ENCODE measurements around the gene CKAP2L. TPM values are rescaled to one million over a fixed set of nuclear protein-coding genes. Genes with fewer than 3 reads are reported as not detected.

CKAP2L gene
- total and polyA plus RNA-seq, 7 donors: under 0.01 to 3.0 (median 0.54) TPM; not detected in 2

GRCh38 chr2:112750560-112750843 lies 13.9 kb downstream of the CKAP2L start:
- Histone ChIP-seq H3K27me3 (no peaks in the 10 kb centered on the region), H3K36me3 (no peaks in the 10 kb centered on the region), H3K9me3 (no peaks in the 10 kb centered on the region), H3K27ac (no peak overlapping the region), H3K4me3 (no peak overlapping the region), H3K4me1 (no peaks in the 10 kb centered on the region)
- no peak for TF ChIP-seq EP300 (IDR thresholded peaks at IDR 0.05)
- no peak for TF ChIP-seq CTCF (IDR thresholded peaks at IDR 0.05)
- TF ChIP-seq POLR2AphosphoS5 (IDR thresholded peaks at IDR 0.05): no peak
- no peak for TF ChIP-seq POLR2A (IDR thresholded peaks at IDR 0.05)
- intact Hi-C loops (cut with DNase I): no loop called here
- DNase-seq: no peak

GRCh38 chr2:112749755-112750559 lies 14.5 kb downstream of the CKAP2L start:
- TF ChIP-seq EP300 (IDR thresholded peaks at IDR 0.05) (no peak), POLR2AphosphoS5 (IDR thresholded peaks at IDR 0.05) (no peak), CTCF (IDR thresholded peaks at IDR 0.05) (peak; percentile 53 to 80 (median 62)), POLR2A (IDR thresholded peaks at IDR 0.05) (no peak)
- Histone ChIP-seq H3K27ac (no peak overlapping the region), H3K9me3 (no peaks in the 10 kb centered on the region), H3K4me1 (no peaks in the 10 kb centered on the region), H3K36me3 (no peaks in the 10 kb centered on the region), H3K4me3 (no peak overlapping the region), H3K27me3 (no peaks in the 10 kb centered on the region)
- DNase-seq: peak; percentile 67
- intact Hi-C loops (cut with DNase I): loop anchor here (1.0 to 5.0 kb wide), 2 partner anchors 191 to 207 kb away; no protein-coding TSS in a partner anchor
- WGBS, 2 donors: 62 to 63% methylated on average over 9 of the region's 9 CpGs

- TF ChIP-seq EP300 (IDR thresholded peaks at IDR 0.05) (no peak), CTCF (IDR thresholded peaks at IDR 0.05) (no peak), POLR2A (IDR thresholded peaks at IDR 0.05) (no peak), POLR2AphosphoS5 (IDR thresholded peaks at IDR 0.05) (no peak)
- H3K27me3 ChIP-seq: no peaks in the 10 kb centered on the region
- H3K27ac ChIP-seq: no peak overlapping the region
- H3K4me3 ChIP-seq: no peak overlapping the region
- H3K4me1 ChIP-seq: no peaks in the 10 kb centered on the region
- DNase-seq: no peak
- H3K9me3 ChIP-seq: no peaks in the 10 kb centered on the region
- WGBS, 2 donors: 88 to 94% methylated on average over 7 of the region's 7 CpGs
- intact Hi-C loops (cut with DNase I): no loop called here
- H3K36me3 ChIP-seq: no peaks in the 10 kb centered on the region
Measured at GRCh38 chr2:112740527-112740926, 23.9 kb downstream of the CKAP2L start.

- Histone ChIP-seq H3K4me3 (no peak overlapping the region), H3K4me1 (no peaks in the 10 kb centered on the region), H3K36me3 (no peaks in the 10 kb centered on the region), H3K27ac (no peak overlapping the region), H3K27me3 (no peaks in the 10 kb centered on the region), H3K9me3 (no peaks in the 10 kb centered on the region)
- DNase-seq: no peak
- WGBS, 2 donors: 45 to 66% methylated on average over 1 of the region's 1 CpG
- intact Hi-C loops (cut with DNase I): no loop called here
- TF ChIP-seq POLR2AphosphoS5 (IDR thresholded peaks at IDR 0.05) (no peak), POLR2A (IDR thresholded peaks at IDR 0.05) (no peak), EP300 (IDR thresholded peaks at IDR 0.05) (no peak), CTCF (IDR thresholded peaks at IDR 0.05) (no peak)
Measured at GRCh38 chr2:112737542-112738232, 26.7 kb downstream of the CKAP2L start.

Data from sigmoid colon (tissue), 7 donors.